Naive B cell (primary cell): ENCODE results near the gene TFDP1. TPM values are rescaled to one million over a fixed set of nuclear protein-coding genes. Genes with fewer than 3 reads are reported as not detected.
A peak's percentile ranks its signal among the peaks of the same experiment; 100 is the strongest.
"Not testable (repeated sequence)": the region's sequence is repeated elsewhere in the genome, so short reads cannot be mapped to it uniquely, and the experiment has no call there.

Source experiments
- ATAC-seq, 2 donors: fragments of 150-1000 bp; cut with Tn5 transposase; 2 replicates each; pipeline ENCODE4 v1.10.0; 2021; ENCODE audit warnings: low read depth in 2 of 2, mild to moderate bottlenecking in 2 of 2, moderate library complexity in 2 of 2
- DNase-seq: peaks from one replicate; pipeline ENCODE4 v3.0.0; 2022
- H3K27ac Mint-ChIP-seq, 6 donors: one replicate each; pipeline ENCODE4 v1.8.0; 2020 to 2022; ENCODE audit warnings: mild to moderate bottlenecking in 6 of 6, mixed read lengths in 6 of 6, moderate library complexity in 5 of 6, inconsistent platforms in 2 of 6
- H3K27me3 Mint-ChIP-seq, 3 donors: one replicate each; pipeline ENCODE4 v1.8.0; 2021 to 2022; ENCODE audit warnings: mixed read lengths in 3 of 3, mild to moderate bottlenecking in 1 of 3
- H3K36me3 Mint-ChIP-seq, 2 donors: one replicate each; pipeline ENCODE4 v1.8.0; 2020 to 2022; ENCODE audit warnings: mixed read lengths in 2 of 2, inconsistent platforms in 1 of 2, mild to moderate bottlenecking in 1 of 2
- H3K4me1 Mint-ChIP-seq, 3 donors: one replicate each; pipeline ENCODE4 v1.8.0; 2020 to 2022; ENCODE audit warnings: mixed read lengths in 3 of 3, inconsistent platforms in 1 of 3, mild to moderate bottlenecking in 1 of 3, moderate library complexity in 1 of 3
- H3K4me3 Mint-ChIP-seq, 8 donors: one replicate each; pipeline ENCODE4 v1.8.0; 2020 to 2022; ENCODE audit warnings: mild to moderate bottlenecking in 8 of 8, mixed read lengths in 8 of 8, moderate library complexity in 8 of 8, inconsistent platforms in 2 of 8
- H3K9me3 Mint-ChIP-seq, 7 donors: one replicate each; pipeline ENCODE4 v1.8.0; 2020 to 2022; ENCODE audit warnings: mixed read lengths in 7 of 7, mild to moderate bottlenecking in 5 of 7, inconsistent platforms in 2 of 7, moderate library complexity in 1 of 7
- polyA plus RNA-seq, 6 donors: library from polyadenylated mRNA; unstranded; fragments of 300-500 nt; fragmentation: Illumina TruSeq; gene quantifications; one replicate each; pipeline ENCODE4 v1.2.3, GENCODE V29; 2021; ENCODE audit warnings: low read depth in 6 of 6

The TFDP1 gene
- polyA plus RNA-seq, 6 donors from 2014 or later, result 25.3 to 70.8 (median 42.4) TPM

- Mint-ChIP-seq H3K9me3 (no peaks in the 10 kb centered on the region), H3K4me3 (no peak overlapping the region), H3K27ac (no peak overlapping the region), H3K27me3 (no peaks in the 10 kb centered on the region), H3K4me1 (no peaks in the 10 kb centered on the region), H3K36me3 (peaks cover 0 to 6% of the 10 kb centered on the region in 2 donors)
- DNase-seq (no peak), ATAC-seq (no peak)
Measured at GRCh38 chr13:113623491-113624234, 39.1 kb downstream of the TFDP1 start.

- H3K4me1 Mint-ChIP-seq, result no peaks in the 10 kb centered on the region
- DNase-seq (no peak), ATAC-seq (no peak)
- H3K36me3 Mint-ChIP-seq, result peaks cover 0 to 6% of the 10 kb centered on the region in 2 donors
- no peak overlapping the region for H3K4me3 Mint-ChIP-seq
- peak overlapping the region in 2 of 6 donors; percentile 25 to 69 for H3K27ac Mint-ChIP-seq
- no peaks in the 10 kb centered on the region for H3K27me3 Mint-ChIP-seq
- no peaks in the 10 kb centered on the region for H3K9me3 Mint-ChIP-seq
Measured at GRCh38 chr13:113624235-113624587, 39.7 kb downstream of the TFDP1 start.

GRCh38 chr13:113624640-113625304, 40.2 kb downstream of the TFDP1 start:
- not testable (repeated sequence) for H3K36me3 Mint-ChIP-seq, H3K4me1 Mint-ChIP-seq, H3K9me3 Mint-ChIP-seq, ATAC-seq, H3K27me3 Mint-ChIP-seq, H3K4me3 Mint-ChIP-seq, DNase-seq
- H3K27ac Mint-ChIP-seq, result peak overlapping the region in 4 of 6 donors; percentile 25 to 87 (median 48)

GRCh38 chr13:113625965-113626721, 41.6 kb downstream of the TFDP1 start:
- H3K27ac Mint-ChIP-seq, result peak overlapping the region in 2 of 6 donors; percentile 31 to 44
- H3K36me3 Mint-ChIP-seq, result peaks cover 0 to 6% of the 10 kb centered on the region in 2 donors
- DNase-seq, result no peak
- ATAC-seq, result no peak
- H3K4me3 Mint-ChIP-seq, result no peak overlapping the region
- H3K9me3 Mint-ChIP-seq, result no peaks in the 10 kb centered on the region
- H3K27me3 Mint-ChIP-seq, result no peaks in the 10 kb centered on the region
- H3K4me1 Mint-ChIP-seq, result peaks cover 0 to 2% (median 0%) of the 10 kb centered on the region in 3 donors

GRCh38 chr13:113627136-113627535, 42.6 kb downstream of the TFDP1 start:
- Mint-ChIP-seq H3K4me1 (peaks cover 0 to 2% (median 0%) of the 10 kb centered on the region in 3 donors), H3K27me3 (no peaks in the 10 kb centered on the region), H3K4me3 (no peak overlapping the region), H3K36me3 (peaks cover 0 to 5% of the 10 kb centered on the region in 2 donors), H3K9me3 (no peaks in the 10 kb centered on the region), H3K27ac (peak overlapping the region in 3 of 6 donors; percentile 31 to 64 (median 47))
- ATAC-seq (no peak), DNase-seq (no peak)

- H3K4me3 Mint-ChIP-seq, result peak overlapping the region in 1 of 8 donors; percentile 75
- no peaks in the 10 kb centered on the region for H3K9me3 Mint-ChIP-seq
- H3K27ac Mint-ChIP-seq, result peak overlapping the region in 1 of 6 donors; percentile 60
Measured at GRCh38 chr13:113628291-113629270, 44.0 kb downstream of the TFDP1 start.

GRCh38 chr13:113629866-113630265, 45.3 kb downstream of the TFDP1 start:
- Mint-ChIP-seq H3K4me1 (peaks cover 0 to 2% (median 0%) of the 10 kb centered on the region in 3 donors), H3K27me3 (no peaks in the 10 kb centered on the region), H3K27ac (peak overlapping the region in 1 of 6 donors; percentile 64), H3K36me3 (peaks cover 7 to 10% of the 10 kb centered on the region in 2 donors), H3K4me3 (no peak overlapping the region), H3K9me3 (no peaks in the 10 kb centered on the region)
- no peak for DNase-seq
- no peak for ATAC-seq

More at GRCh38 chr13:113628291-113629270, 44.0 kb downstream of the TFDP1 start:
- Mint-ChIP-seq H3K27me3 (no peaks in the 10 kb centered on the region), H3K4me1 (peaks cover 0 to 2% (median 0%) of the 10 kb centered on the region in 3 donors), H3K36me3 (no peaks in the 10 kb centered on the region)
- ATAC-seq (no peak), DNase-seq (no peak)

- Mint-ChIP-seq H3K27me3 (no peaks in the 10 kb centered on the region), H3K36me3 (peaks cover 7 to 10% of the 10 kb centered on the region in 2 donors), H3K4me1 (peaks cover 0 to 2% (median 0%) of the 10 kb centered on the region in 3 donors), H3K27ac (no peak overlapping the region), H3K4me3 (no peak overlapping the region), H3K9me3 (no peaks in the 10 kb centered on the region)
- ATAC-seq (no peak), DNase-seq (no peak)
Measured at GRCh38 chr13:113630296-113630695, 45.7 kb downstream of the TFDP1 start.

- Mint-ChIP-seq H3K27me3 (no peaks in the 10 kb centered on the region), H3K4me1 (peaks cover 0 to 2% (median 0%) of the 10 kb centered on the region in 3 donors), H3K27ac (no peak overlapping the region), H3K36me3 (peaks cover 7 to 10% of the 10 kb centered on the region in 2 donors), H3K4me3 (no peak overlapping the region), H3K9me3 (no peaks in the 10 kb centered on the region)
- no peak for ATAC-seq
- DNase-seq, result no peak
Measured at GRCh38 chr13:113630804-113631203, 46.3 kb downstream of the TFDP1 start.

- Mint-ChIP-seq H3K4me1 (peaks cover 0 to 2% (median 0%) of the 10 kb centered on the region in 3 donors), H3K4me3 (no peak overlapping the region), H3K27me3 (no peaks in the 10 kb centered on the region), H3K9me3 (no peaks in the 10 kb centered on the region), H3K27ac (no peak overlapping the region), H3K36me3 (peaks cover 7 to 10% of the 10 kb centered on the region in 2 donors)
- no peak for DNase-seq
- ATAC-seq, result no peak
Measured at GRCh38 chr13:113631341-113632095, 47.0 kb downstream of the TFDP1 start.

- Mint-ChIP-seq H3K27ac (peak overlapping the region in 1 of 6 donors; percentile 88), H3K27me3 (no peaks in the 10 kb centered on the region), H3K4me1 (peaks cover 0 to 2% (median 0%) of the 10 kb centered on the region in 3 donors), H3K36me3 (peaks cover 10 to 15% of the 10 kb centered on the region in 2 donors), H3K9me3 (no peaks in the 10 kb centered on the region), H3K4me3 (no peak overlapping the region)
- ATAC-seq (no peak), DNase-seq (no peak)
Measured at GRCh38 chr13:113632706-113633484, 48.3 kb downstream of the TFDP1 start.
